SK-N-SH (cell line): ENCODE results near the gene WFDC6. TPM values are rescaled to one million over a fixed set of nuclear protein-coding genes. Genes with fewer than 3 reads are reported as not detected.

Experiments
- CTCF ChIA-PET: fragments of 300-600, 350-600 bp; formaldehyde crosslinking; extraction: SDS; loops from one replicate; lab custom pipeline; 2021; lab: Yijun Ruan, JAX
- POLR2A ChIA-PET: fragments of 350-600 bp; sonication (Branson Sonifier 250); formaldehyde crosslinking; extraction: SDS; loops from one replicate; lab custom pipeline; 2020; ENCODE audit warnings: antibody characterized with exemption, inconsistent platforms; lab: Yijun Ruan, JAX
- DNase-seq: peaks from one replicate; pipeline ENCODE4 v3.0.0; 2012
- H2AFZ ChIP-seq: fragments of 200-600 bp; sonication (generic); 2 replicates; pipeline ENCODE4 v1.8.1; 2016; ENCODE audit warnings: antibody characterized with exemption, mild to moderate bottlenecking, low read depth
- H3F3A ChIP-seq: fragments of 200-600 bp; sonication (generic); replicated peaks from 2 replicates; pipeline ENCODE3; 2016; ENCODE audit warnings: antibody characterized with exemption, mild to moderate bottlenecking; ENCODE audit not compliant: insufficient read depth
- H3K27ac ChIP-seq, 2 experiments: fragments of 200-500 bp in 1 of 2; fragments of 200-600 bp in 1 of 2; sonication (Bioruptor generic) in 1 of 2; sonication (generic), shearing (Covaris generic) in 1 of 2; 2 replicates each; pipeline versions ENCODE4 v1.5.1 to v1.6.1; 2014 to 2016; ENCODE audit warnings: low read depth in 2 of 2, inconsistent platforms in 1 of 2, low read length in 1 of 2, mild to moderate bottlenecking in 1 of 2, mixed read lengths in 1 of 2
- H3K27me3 ChIP-seq: fragments of 200-600 bp; sonication (generic), shearing (Covaris generic); 2 replicates; pipeline ENCODE4 v1.6.1; 2016; ENCODE audit warnings: mixed run types; ENCODE audit not compliant: insufficient read depth
- H3K36me3 ChIP-seq, 2 experiments: fragments of 200-500 bp in 1 of 2; fragments of 200-600 bp in 1 of 2; sonication (Bioruptor generic) in 1 of 2; sonication (generic) in 1 of 2; replicated peaks in 1 of 2; 2 replicates each; pipeline versions ENCODE3 to v1.5.1; 2014 to 2016; ENCODE audit warnings: low read length in 1 of 2, mild to moderate bottlenecking in 1 of 2; ENCODE audit not compliant: insufficient read depth in 2 of 2, control insufficient read depth in 1 of 2
- H3K4me1 ChIP-seq, 2 experiments: fragments of 200-500 bp in 1 of 2; fragments of 200-600 bp in 1 of 2; sonication (Bioruptor generic) in 1 of 2; sonication (generic), shearing (Covaris generic) in 1 of 2; 2 replicates each; pipeline versions ENCODE4 v1.5.1 to v1.6.1; 2014 to 2016; ENCODE audit warnings: low read depth in 1 of 2, low read length in 1 of 2, mixed run types in 1 of 2; ENCODE audit not compliant: insufficient read depth in 2 of 2, control insufficient read depth in 1 of 2
- H3K4me2 ChIP-seq: fragments of 200-600 bp; sonication (generic), shearing (Covaris generic); 2 replicates; pipeline ENCODE4 v1.6.1; 2017; ENCODE audit warnings: mixed run types
- H3K4me3 ChIP-seq, 2 experiments: fragments of 200-500 bp in 1 of 2; fragments of 200-600 bp in 1 of 2; sonication (Bioruptor generic) in 1 of 2; sonication (generic), shearing (Covaris generic) in 1 of 2; 2 replicates each; pipeline versions ENCODE4 v1.5.1 to v1.8.1; 2014 to 2016; ENCODE audit warnings: low read depth in 2 of 2, inconsistent platforms in 1 of 2, low read length in 1 of 2, mild to moderate bottlenecking in 1 of 2, mixed read lengths in 1 of 2, moderate library complexity in 1 of 2
- H3K79me2 ChIP-seq: fragments of 200-600 bp; sonication (generic); 2 replicates; pipeline ENCODE4 v1.8.1; 2017; ENCODE audit warnings: mild to moderate bottlenecking; ENCODE audit not compliant: insufficient read depth
- H3K9ac ChIP-seq: fragments of 200-600 bp; sonication (generic); 2 replicates; pipeline ENCODE4 v1.6.1; 2017; ENCODE audit warnings: mixed run types
- H3K9me2 ChIP-seq: fragments of 200-600 bp; sonication (generic); 2 replicates; pipeline ENCODE4 v1.6.1; 2017; ENCODE audit warnings: mixed run types
- H3K9me3 ChIP-seq: fragments of 200-600 bp; sonication (generic); 2 replicates; pipeline ENCODE4 v1.6.1; 2017; ENCODE audit warnings: mixed run types, mild to moderate bottlenecking, moderate library complexity
- H4K20me1 ChIP-seq: fragments of 200-600 bp; sonication (generic); 2 replicates; pipeline ENCODE4 v1.6.1; 2017; ENCODE audit warnings: mild to moderate bottlenecking, mixed run types; ENCODE audit not compliant: insufficient read depth
- CHD2 ChIP-seq: fragments of 150-350 bp; IDR thresholded peaks from 2 replicates; pipeline ENCODE4 v1.6.1; 2018; ENCODE audit warnings: low read length; ENCODE audit not compliant: partially characterized antibody
- ELF1 ChIP-seq: IDR thresholded peaks from 2 replicates; pipeline ENCODE4 v1.4.0; 2012
- EP300 ChIP-seq, 2 experiments: IDR thresholded peaks; 2 replicates each; pipeline versions ENCODE4 v1.4.0 to v1.6.1; 2012; ENCODE audit warnings: borderline replicate concordance in 1 of 2, low read depth in 1 of 2, low read length in 1 of 2
- EZH2phosphoT487 ChIP-seq: fragments of 200-600 bp; sonication (generic); IDR thresholded peaks from 2 replicates; pipeline ENCODE4 v1.6.1; 2017; ENCODE audit warnings: low read depth, mixed run types, mild to moderate bottlenecking, antibody characterized with exemption, moderate library complexity, borderline replicate concordance
- FOSL2 ChIP-seq: IDR thresholded peaks from 2 replicates; pipeline ENCODE4 v1.4.0; 2012; ENCODE audit warnings: low read depth, mild to moderate bottlenecking, moderate library complexity, borderline replicate concordance
- FOXM1 ChIP-seq: IDR thresholded peaks from 2 replicates; pipeline ENCODE4 v1.4.0; 2012; ENCODE audit warnings: low read depth, mild to moderate bottlenecking
- GABPA ChIP-seq: IDR thresholded peaks from 2 replicates; pipeline ENCODE4 v1.4.0; 2012; ENCODE audit warnings: low read depth, mild to moderate bottlenecking
- JUND ChIP-seq: IDR thresholded peaks from 2 replicates; pipeline ENCODE4 v1.4.0; 2012
- NRF1 ChIP-seq: IDR thresholded peaks from 2 replicates; pipeline ENCODE4 v1.6.1; 2012; ENCODE audit warnings: low read depth, mild to moderate bottlenecking, low read length
- POLR2AphosphoS5 ChIP-seq: IDR thresholded peaks from 2 replicates; pipeline ENCODE4 v1.6.1; 2012; ENCODE audit warnings: low read depth, low read length
- RAD21 ChIP-seq: IDR thresholded peaks from 2 replicates; pipeline ENCODE4 v1.6.1; 2012; ENCODE audit warnings: mild to moderate bottlenecking, low read length
- SMC3 ChIP-seq: IDR thresholded peaks from 2 replicates; pipeline ENCODE4 v1.6.1; 2012; ENCODE audit warnings: low read depth, low read length, improper control_type of control experiment
- TCF12 ChIP-seq: IDR thresholded peaks from 2 replicates; pipeline ENCODE4 v1.4.0; 2012
- YY1 ChIP-seq: IDR thresholded peaks from 2 replicates; pipeline ENCODE4 v1.4.0; 2012; ENCODE audit warnings: low read depth, mild to moderate bottlenecking
- WGBS: methylation state at CpG from one replicate; pipeline ENCODE4 v1.1.6; 2017; ENCODE audit warnings: low lambda C conversion rate; 5-methylcytosine and 5-hydroxymethylcytosine counted together
- polyA plus RNA-seq, 3 experiments: library from polyadenylated mRNA; depleted of rRNA; stranded (reverse); fragments of >200 nt; gene quantifications; 2 replicates each; pipeline ENCODE4 v1.2.3, GENCODE V29; 2012
- TF ChIP-seq, protein P1 (sequence below): fragments of 200-600 bp; sonication (generic); IDR thresholded peaks from 2 replicates; pipeline ENCODE4 v1.6.1; 2017; ENCODE audit warnings: antibody characterized with exemption, mild to moderate bottlenecking, moderate library complexity
- TF ChIP-seq, protein P2 (sequence below): IDR thresholded peaks from 2 replicates; pipeline ENCODE4 v1.4.0; 2012; ENCODE audit warnings: low read depth, borderline replicate concordance
- TF ChIP-seq, protein P3 (sequence below): fragments of 150-350 bp; IDR thresholded peaks from 2 replicates; pipeline ENCODE4 v1.6.1; 2017; ENCODE audit warnings: antibody characterized with exemption, low read length, low read depth, borderline replicate concordance
- TF ChIP-seq, protein P4 (sequence below): IDR thresholded peaks from 2 replicates; pipeline ENCODE4 v1.6.1; 2012; ENCODE audit warnings: mild to moderate bottlenecking, low read depth, low read length, moderate library complexity
- TF ChIP-seq, protein P5 (sequence below): IDR thresholded peaks from 2 replicates; pipeline ENCODE4; 2012
- TF ChIP-seq, protein P6 (sequence below): fragments of 150-350 bp; IDR thresholded peaks from 2 replicates; pipeline ENCODE4 v1.6.1; 2016; ENCODE audit warnings: mild to moderate bottlenecking, low read depth, low read length

Gene WFDC6
- polyA plus RNA-seq, 1 of the 3 experiments (the other 2 are of a cell fraction), result not detected

DNA sequence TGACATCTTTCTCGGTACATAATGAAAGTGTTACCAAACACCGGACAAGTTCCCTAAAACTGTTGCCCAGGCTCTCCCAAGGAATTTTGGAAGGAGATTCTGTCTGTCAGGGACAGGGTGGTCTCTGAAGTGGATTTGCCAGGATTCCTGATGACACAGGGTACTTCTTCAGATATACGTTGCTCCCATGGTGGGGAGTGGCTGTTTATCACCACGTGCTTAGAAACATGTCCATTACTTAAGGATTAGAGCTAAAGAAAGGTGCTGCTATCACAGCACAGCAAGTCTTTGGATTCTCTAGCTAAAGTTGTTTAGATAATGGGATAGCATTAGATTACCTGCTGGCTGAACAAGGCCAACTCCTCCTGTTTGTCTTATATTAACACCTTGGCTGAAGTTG, 30.2 kb downstream of the WFDC6 start:
- H3K9ac ChIP-seq, result no peak overlapping the region
- no peak overlapping the region for H3K4me2 ChIP-seq
- no peaks in the 10 kb centered on the region for H3K36me3 ChIP-seq
- H3K9me3 ChIP-seq, result no peaks in the 10 kb centered on the region
- no peaks in the 10 kb centered on the region for H3K4me1 ChIP-seq
- H3K79me2 ChIP-seq, result no peaks in the 10 kb centered on the region
- H3K9me2 ChIP-seq, result no peaks in the 10 kb centered on the region
- H3K4me3 ChIP-seq, result no peak overlapping the region
- H3F3A ChIP-seq, result peaks cover 6% of the 10 kb centered on the region
- no peak for DNase-seq
- ChIA-PET POLR2A (no interaction called here), CTCF (interaction anchor here (1.4 kb wide), 1 partner anchor 44 kb away, joined by 3 read pairs; no protein-coding TSS in a partner anchor)
- WGBS, result 39% methylated on average over 3 of the region's 4 CpGs
- H3K27ac ChIP-seq, result no peak overlapping the region
- no peaks in the 10 kb centered on the region for H4K20me1 ChIP-seq
- no peaks in the 10 kb centered on the region; the same call in 1 of the 2 replicates for H3K27me3 ChIP-seq
- H2AFZ ChIP-seq, result no peak overlapping the region
- TF ChIP-seq, protein P1, sequence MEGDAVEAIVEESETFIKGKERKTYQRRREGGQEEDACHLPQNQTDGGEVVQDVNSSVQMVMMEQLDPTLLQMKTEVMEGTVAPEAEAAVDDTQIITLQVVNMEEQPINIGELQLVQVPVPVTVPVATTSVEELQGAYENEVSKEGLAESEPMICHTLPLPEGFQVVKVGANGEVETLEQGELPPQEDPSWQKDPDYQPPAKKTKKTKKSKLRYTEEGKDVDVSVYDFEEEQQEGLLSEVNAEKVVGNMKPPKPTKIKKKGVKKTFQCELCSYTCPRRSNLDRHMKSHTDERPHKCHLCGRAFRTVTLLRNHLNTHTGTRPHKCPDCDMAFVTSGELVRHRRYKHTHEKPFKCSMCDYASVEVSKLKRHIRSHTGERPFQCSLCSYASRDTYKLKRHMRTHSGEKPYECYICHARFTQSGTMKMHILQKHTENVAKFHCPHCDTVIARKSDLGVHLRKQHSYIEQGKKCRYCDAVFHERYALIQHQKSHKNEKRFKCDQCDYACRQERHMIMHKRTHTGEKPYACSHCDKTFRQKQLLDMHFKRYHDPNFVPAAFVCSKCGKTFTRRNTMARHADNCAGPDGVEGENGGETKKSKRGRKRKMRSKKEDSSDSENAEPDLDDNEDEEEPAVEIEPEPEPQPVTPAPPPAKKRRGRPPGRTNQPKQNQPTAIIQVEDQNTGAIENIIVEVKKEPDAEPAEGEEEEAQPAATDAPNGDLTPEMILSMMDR, result no peak
- TF ChIP-seq, protein P2, sequence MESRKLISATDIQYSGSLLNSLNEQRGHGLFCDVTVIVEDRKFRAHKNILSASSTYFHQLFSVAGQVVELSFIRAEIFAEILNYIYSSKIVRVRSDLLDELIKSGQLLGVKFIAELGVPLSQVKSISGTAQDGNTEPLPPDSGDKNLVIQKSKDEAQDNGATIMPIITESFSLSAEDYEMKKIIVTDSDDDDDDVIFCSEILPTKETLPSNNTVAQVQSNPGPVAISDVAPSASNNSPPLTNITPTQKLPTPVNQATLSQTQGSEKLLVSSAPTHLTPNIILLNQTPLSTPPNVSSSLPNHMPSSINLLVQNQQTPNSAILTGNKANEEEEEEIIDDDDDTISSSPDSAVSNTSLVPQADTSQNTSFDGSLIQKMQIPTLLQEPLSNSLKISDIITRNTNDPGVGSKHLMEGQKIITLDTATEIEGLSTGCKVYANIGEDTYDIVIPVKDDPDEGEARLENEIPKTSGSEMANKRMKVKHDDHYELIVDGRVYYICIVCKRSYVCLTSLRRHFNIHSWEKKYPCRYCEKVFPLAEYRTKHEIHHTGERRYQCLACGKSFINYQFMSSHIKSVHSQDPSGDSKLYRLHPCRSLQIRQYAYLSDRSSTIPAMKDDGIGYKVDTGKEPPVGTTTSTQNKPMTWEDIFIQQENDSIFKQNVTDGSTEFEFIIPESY, result no peak
- TF ChIP-seq TCF12, result no peak
- TF ChIP-seq, protein P3, sequence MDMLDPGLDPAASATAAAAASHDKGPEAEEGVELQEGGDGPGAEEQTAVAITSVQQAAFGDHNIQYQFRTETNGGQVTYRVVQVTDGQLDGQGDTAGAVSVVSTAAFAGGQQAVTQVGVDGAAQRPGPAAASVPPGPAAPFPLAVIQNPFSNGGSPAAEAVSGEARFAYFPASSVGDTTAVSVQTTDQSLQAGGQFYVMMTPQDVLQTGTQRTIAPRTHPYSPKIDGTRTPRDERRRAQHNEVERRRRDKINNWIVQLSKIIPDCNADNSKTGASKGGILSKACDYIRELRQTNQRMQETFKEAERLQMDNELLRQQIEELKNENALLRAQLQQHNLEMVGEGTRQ, result no peak
- TF ChIP-seq YY1, result no peak
- TF ChIP-seq EZH2phosphoT487, result no peak
- no peak for TF ChIP-seq POLR2AphosphoS5
- TF ChIP-seq, protein P4, sequence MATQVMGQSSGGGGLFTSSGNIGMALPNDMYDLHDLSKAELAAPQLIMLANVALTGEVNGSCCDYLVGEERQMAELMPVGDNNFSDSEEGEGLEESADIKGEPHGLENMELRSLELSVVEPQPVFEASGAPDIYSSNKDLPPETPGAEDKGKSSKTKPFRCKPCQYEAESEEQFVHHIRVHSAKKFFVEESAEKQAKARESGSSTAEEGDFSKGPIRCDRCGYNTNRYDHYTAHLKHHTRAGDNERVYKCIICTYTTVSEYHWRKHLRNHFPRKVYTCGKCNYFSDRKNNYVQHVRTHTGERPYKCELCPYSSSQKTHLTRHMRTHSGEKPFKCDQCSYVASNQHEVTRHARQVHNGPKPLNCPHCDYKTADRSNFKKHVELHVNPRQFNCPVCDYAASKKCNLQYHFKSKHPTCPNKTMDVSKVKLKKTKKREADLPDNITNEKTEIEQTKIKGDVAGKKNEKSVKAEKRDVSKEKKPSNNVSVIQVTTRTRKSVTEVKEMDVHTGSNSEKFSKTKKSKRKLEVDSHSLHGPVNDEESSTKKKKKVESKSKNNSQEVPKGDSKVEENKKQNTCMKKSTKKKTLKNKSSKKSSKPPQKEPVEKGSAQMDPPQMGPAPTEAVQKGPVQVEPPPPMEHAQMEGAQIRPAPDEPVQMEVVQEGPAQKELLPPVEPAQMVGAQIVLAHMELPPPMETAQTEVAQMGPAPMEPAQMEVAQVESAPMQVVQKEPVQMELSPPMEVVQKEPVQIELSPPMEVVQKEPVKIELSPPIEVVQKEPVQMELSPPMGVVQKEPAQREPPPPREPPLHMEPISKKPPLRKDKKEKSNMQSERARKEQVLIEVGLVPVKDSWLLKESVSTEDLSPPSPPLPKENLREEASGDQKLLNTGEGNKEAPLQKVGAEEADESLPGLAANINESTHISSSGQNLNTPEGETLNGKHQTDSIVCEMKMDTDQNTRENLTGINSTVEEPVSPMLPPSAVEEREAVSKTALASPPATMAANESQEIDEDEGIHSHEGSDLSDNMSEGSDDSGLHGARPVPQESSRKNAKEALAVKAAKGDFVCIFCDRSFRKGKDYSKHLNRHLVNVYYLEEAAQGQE, result no peak
- TF ChIP-seq, protein P5, sequence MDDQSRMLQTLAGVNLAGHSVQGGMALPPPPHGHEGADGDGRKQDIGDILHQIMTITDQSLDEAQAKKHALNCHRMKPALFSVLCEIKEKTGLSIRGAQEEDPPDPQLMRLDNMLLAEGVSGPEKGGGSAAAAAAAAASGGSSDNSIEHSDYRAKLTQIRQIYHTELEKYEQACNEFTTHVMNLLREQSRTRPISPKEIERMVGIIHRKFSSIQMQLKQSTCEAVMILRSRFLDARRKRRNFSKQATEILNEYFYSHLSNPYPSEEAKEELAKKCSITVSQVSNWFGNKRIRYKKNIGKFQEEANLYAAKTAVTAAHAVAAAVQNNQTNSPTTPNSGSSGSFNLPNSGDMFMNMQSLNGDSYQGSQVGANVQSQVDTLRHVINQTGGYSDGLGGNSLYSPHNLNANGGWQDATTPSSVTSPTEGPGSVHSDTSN, result no peak
- no peak for TF ChIP-seq ELF1
- TF ChIP-seq, protein P6, sequence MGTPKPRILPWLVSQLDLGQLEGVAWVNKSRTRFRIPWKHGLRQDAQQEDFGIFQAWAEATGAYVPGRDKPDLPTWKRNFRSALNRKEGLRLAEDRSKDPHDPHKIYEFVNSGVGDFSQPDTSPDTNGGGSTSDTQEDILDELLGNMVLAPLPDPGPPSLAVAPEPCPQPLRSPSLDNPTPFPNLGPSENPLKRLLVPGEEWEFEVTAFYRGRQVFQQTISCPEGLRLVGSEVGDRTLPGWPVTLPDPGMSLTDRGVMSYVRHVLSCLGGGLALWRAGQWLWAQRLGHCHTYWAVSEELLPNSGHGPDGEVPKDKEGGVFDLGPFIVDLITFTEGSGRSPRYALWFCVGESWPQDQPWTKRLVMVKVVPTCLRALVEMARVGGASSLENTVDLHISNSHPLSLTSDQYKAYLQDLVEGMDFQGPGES, result no peak
- TF ChIP-seq EP300 (IDR thresholded peaks at IDR 0.05; ENCODE audit: borderline replicate concordance in 1 of 2, low read depth in 1 of 2, low read length in 1 of 2), result no peak
- TF ChIP-seq JUND, result no peak
- no peak for TF ChIP-seq CHD2
- TF ChIP-seq FOSL2, result no peak
- no peak for TF ChIP-seq GABPA
- no peak for TF ChIP-seq SMC3
- TF ChIP-seq RAD21, result no peak
- TF ChIP-seq NRF1, result no peak
- no peak for TF ChIP-seq FOXM1
